H9 (cell line): ENCODE results near the gene TMEM131. TPM values are rescaled to one million over a fixed set of nuclear protein-coding genes. Genes with fewer than 3 reads are reported as not detected.

ENCODE experiments used
- DNase-seq: peaks from one replicate; pipeline ENCODE4 v3.0.0-alpha.2; 2017
- H2AFZ ChIP-seq: one replicate; pipeline ENCODE4 v1.6.1; 2013; ENCODE audit warnings: mild to moderate bottlenecking, low read length, control low read depth, moderate library complexity
- H2AK5ac ChIP-seq: 2 replicates; pipeline ENCODE4 v1.6.1; 2013; ENCODE audit warnings: low read length, control low read depth, mixed read lengths; ENCODE audit not compliant: insufficient read length
- H2BK120ac ChIP-seq: one replicate; pipeline ENCODE4 v1.6.1; 2013; ENCODE audit warnings: low read depth, mild to moderate bottlenecking, low read length, control low read depth, inconsistent platforms; ENCODE audit not compliant: poor library complexity, severe bottlenecking
- H2BK12ac ChIP-seq: 2 replicates; pipeline ENCODE4 v1.6.1; 2013; ENCODE audit warnings: low read length, control low read depth, mixed read lengths, low read depth; ENCODE audit not compliant: insufficient read length
- H2BK15ac ChIP-seq: 2 replicates; pipeline ENCODE4 v1.6.1; 2013; ENCODE audit warnings: low read depth, low read length, control low read depth
- H2BK20ac ChIP-seq: one replicate; pipeline ENCODE4 v1.6.1; 2013; ENCODE audit warnings: low read depth, mild to moderate bottlenecking, low read length, control low read depth, inconsistent platforms; ENCODE audit not compliant: poor library complexity, severe bottlenecking
- H2BK5ac ChIP-seq: 2 replicates; pipeline ENCODE4 v1.6.1; 2013; ENCODE audit warnings: low read length, control low read depth, mixed read lengths; ENCODE audit not compliant: insufficient read length
- H3K14ac ChIP-seq: 2 replicates; pipeline ENCODE4 v1.6.1; 2013; ENCODE audit warnings: low read length, control low read depth; ENCODE audit not compliant: insufficient read depth
- H3K18ac ChIP-seq: 2 replicates; pipeline ENCODE4 v1.6.1; 2013; ENCODE audit warnings: low read depth, mild to moderate bottlenecking, mixed read lengths, low read length, control low read depth; ENCODE audit not compliant: insufficient read length
- H3K23ac ChIP-seq: 2 replicates; pipeline ENCODE4 v1.6.1; 2013; ENCODE audit warnings: low read length, control low read depth, mixed read lengths, low read depth; ENCODE audit not compliant: insufficient read length
- H3K23me2 ChIP-seq: 2 replicates; pipeline ENCODE4 v1.6.1; 2013; ENCODE audit warnings: low read depth, mild to moderate bottlenecking, mixed read lengths, low read length, control low read depth; ENCODE audit not compliant: insufficient read length, poor library complexity, severe bottlenecking
- H3K27ac ChIP-seq: 2 replicates; pipeline ENCODE4 v1.5.1; 2013; ENCODE audit warnings: low read length, control low read depth, mixed read lengths, low read depth; ENCODE audit not compliant: insufficient read length
- H3K27me3 ChIP-seq: 2 replicates; pipeline ENCODE4 v1.6.1; 2013; ENCODE audit warnings: low read length, control low read depth, inconsistent platforms; ENCODE audit not compliant: insufficient read depth
- H3K4ac ChIP-seq: 2 replicates; pipeline ENCODE4 v1.6.1; 2013; ENCODE audit warnings: low read depth, mild to moderate bottlenecking, control low read depth, inconsistent platforms, low read length, moderate library complexity
- H3K4me1 ChIP-seq: 2 replicates; pipeline ENCODE4 v1.6.1; 2013; ENCODE audit warnings: low read length, control low read depth, inconsistent platforms; ENCODE audit not compliant: insufficient read depth
- H3K4me2 ChIP-seq: 2 replicates; pipeline ENCODE4 v1.6.1; 2013; ENCODE audit warnings: low read length, control low read depth, mixed read lengths; ENCODE audit not compliant: insufficient read length, insufficient read depth
- H3K56ac ChIP-seq: 2 replicates; pipeline ENCODE4 v1.6.1; 2013; ENCODE audit warnings: low read depth, mild to moderate bottlenecking, mixed read lengths, low read length, control low read depth; ENCODE audit not compliant: insufficient read length
- H3K79me1 ChIP-seq: 2 replicates; pipeline ENCODE4 v1.6.1; 2013; ENCODE audit warnings: low read depth, mild to moderate bottlenecking, moderate library complexity, low read length, control low read depth, inconsistent platforms; ENCODE audit not compliant: insufficient read depth, poor library complexity, severe bottlenecking
- H3K79me2 ChIP-seq: 2 replicates; pipeline ENCODE4 v1.6.1; 2013; ENCODE audit warnings: low read length, control low read depth, inconsistent platforms; ENCODE audit not compliant: insufficient read depth
- H3K9ac ChIP-seq: 2 replicates; pipeline ENCODE4 v1.6.1; 2013; ENCODE audit warnings: low read length, control low read depth, mixed read lengths; ENCODE audit not compliant: insufficient read length; ENCODE audit errors: extremely low read depth
- H3K9me3 ChIP-seq: one replicate; pipeline ENCODE4 v1.6.1; 2013; ENCODE audit warnings: low read depth, low read length, inconsistent platforms; ENCODE audit not compliant: control insufficient read depth
- H3T11ph ChIP-seq: one replicate; pipeline ENCODE4 v1.6.1; 2013; ENCODE audit warnings: mild to moderate bottlenecking, low read length, control low read depth, inconsistent platforms
- H4K20me1 ChIP-seq: one replicate; pipeline ENCODE4 v1.6.1; 2013; ENCODE audit not compliant: control insufficient read depth, insufficient read length, insufficient read depth
- H4K5ac ChIP-seq: 2 replicates; pipeline ENCODE4 v1.6.1; 2013; ENCODE audit warnings: low read depth, mild to moderate bottlenecking, mixed read lengths, low read length, control low read depth; ENCODE audit not compliant: insufficient read length
- H4K8ac ChIP-seq: replicated peaks from 2 replicates; pipeline ENCODE4 v1.6.1; 2013; ENCODE audit warnings: low read length, control low read depth, mixed read lengths, low read depth; ENCODE audit not compliant: insufficient read length
- H4K91ac ChIP-seq: 2 replicates; pipeline ENCODE4 v1.6.1; 2013; ENCODE audit warnings: low read depth, mild to moderate bottlenecking, moderate library complexity, mixed read lengths, low read length, control low read depth; ENCODE audit not compliant: insufficient read length
- H3K27ac Mint-ChIP-seq, 3 experiments: 2 replicates in 2 of 3; 3 replicates in 1 of 3; pipeline ENCODE4 v1.8.0; 2020 to 2021; ENCODE audit warnings: mixed read lengths in 3 of 3, mild to moderate bottlenecking in 1 of 3, moderate library complexity in 1 of 3
- H3K27me3 Mint-ChIP-seq: 2 replicates; pipeline ENCODE4 v1.8.0; 2021; ENCODE audit warnings: low read depth, mild to moderate bottlenecking, moderate library complexity, mixed read lengths
- H3K36me3 Mint-ChIP-seq, 3 experiments: 2 replicates in 2 of 3; 3 replicates in 1 of 3; pipeline ENCODE4 v1.8.0; 2020 to 2021; ENCODE audit warnings: low read depth in 3 of 3, mixed read lengths in 3 of 3; ENCODE audit not compliant: insufficient read depth in 1 of 3
- H3K4me1 Mint-ChIP-seq, 2 experiments: 2 replicates each; pipeline ENCODE4 v1.8.0; 2020; ENCODE audit warnings: mixed read lengths in 2 of 2
- H3K4me3 Mint-ChIP-seq, 2 experiments: 2 replicates in 1 of 2; 3 replicates in 1 of 2; pipeline ENCODE4 v1.8.0; 2020 to 2021; ENCODE audit warnings: mild to moderate bottlenecking in 2 of 2, mixed read lengths in 2 of 2, moderate library complexity in 1 of 2
- H3K9me3 Mint-ChIP-seq, 2 experiments: 2 replicates in 1 of 2; 3 replicates in 1 of 2; pipeline ENCODE4 v1.8.0; 2020; ENCODE audit warnings: mild to moderate bottlenecking in 2 of 2, mixed read lengths in 2 of 2, moderate library complexity in 1 of 2
- total RNA-seq: library from RNA; stranded (reverse); gene quantifications from 2 replicates; pipeline ENCODE4 v1.2.1, GENCODE V29; 2021
- TF ChIP-seq, protein P1 (sequence below): fragments of 200-600 bp; sonication (generic); conservative IDR thresholded peaks from 3 replicates; pipeline ENCODE4 v1.8.0; 2021; ENCODE audit warnings: antibody characterized with exemption, mild to moderate bottlenecking

Gene TMEM131
- total RNA-seq, 1 experiment from 2014 or later = 20.9 TPM

- Histone ChIP-seq H3K56ac (no peak overlapping the region), H2BK15ac (no peak overlapping the region), H3K27me3 (no peaks in the 10 kb centered on the region), H3K14ac (no peak overlapping the region), H2BK12ac (no peak overlapping the region), H3K9me3 (no peaks in the 10 kb centered on the region), H4K20me1 (no peaks in the 10 kb centered on the region), H3K4me1 (no peaks in the 10 kb centered on the region), H3K18ac (no peak overlapping the region), H3K23ac (no peak overlapping the region), H2BK120ac (no peak overlapping the region), H4K5ac (no peak overlapping the region), H4K91ac (no peak overlapping the region), H3K9ac (no peak overlapping the region), H3T11ph (no peak overlapping the region), H3K27ac (no peak overlapping the region), H2AK5ac (no peak overlapping the region), H4K8ac (no peak overlapping the region), H2BK20ac (no peak overlapping the region), H2BK5ac (no peak overlapping the region), H2AFZ (no peak overlapping the region), H3K4ac (no peak overlapping the region), H3K23me2 (no peaks in the 10 kb centered on the region), H3K79me1 (no peaks in the 10 kb centered on the region), H3K4me2 (no peak overlapping the region), H3K79me2 (no peaks in the 10 kb centered on the region)
- Mint-ChIP-seq H3K4me1 (peaks cover 6 to 7% of the 10 kb centered on the region in 2 experiments), H3K4me3 (no peak overlapping the region), H3K36me3 (peaks cover 25 to 32% (median 26%) of the 10 kb centered on the region in 3 experiments), H3K9me3 (peaks cover 11 to 13% of the 10 kb centered on the region in 2 experiments), H3K27me3 (no peaks in the 10 kb centered on the region), H3K27ac (no peak overlapping the region)
- TF ChIP-seq, protein P1, sequence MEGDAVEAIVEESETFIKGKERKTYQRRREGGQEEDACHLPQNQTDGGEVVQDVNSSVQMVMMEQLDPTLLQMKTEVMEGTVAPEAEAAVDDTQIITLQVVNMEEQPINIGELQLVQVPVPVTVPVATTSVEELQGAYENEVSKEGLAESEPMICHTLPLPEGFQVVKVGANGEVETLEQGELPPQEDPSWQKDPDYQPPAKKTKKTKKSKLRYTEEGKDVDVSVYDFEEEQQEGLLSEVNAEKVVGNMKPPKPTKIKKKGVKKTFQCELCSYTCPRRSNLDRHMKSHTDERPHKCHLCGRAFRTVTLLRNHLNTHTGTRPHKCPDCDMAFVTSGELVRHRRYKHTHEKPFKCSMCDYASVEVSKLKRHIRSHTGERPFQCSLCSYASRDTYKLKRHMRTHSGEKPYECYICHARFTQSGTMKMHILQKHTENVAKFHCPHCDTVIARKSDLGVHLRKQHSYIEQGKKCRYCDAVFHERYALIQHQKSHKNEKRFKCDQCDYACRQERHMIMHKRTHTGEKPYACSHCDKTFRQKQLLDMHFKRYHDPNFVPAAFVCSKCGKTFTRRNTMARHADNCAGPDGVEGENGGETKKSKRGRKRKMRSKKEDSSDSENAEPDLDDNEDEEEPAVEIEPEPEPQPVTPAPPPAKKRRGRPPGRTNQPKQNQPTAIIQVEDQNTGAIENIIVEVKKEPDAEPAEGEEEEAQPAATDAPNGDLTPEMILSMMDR = no peak
- no peak for DNase-seq
Measured at GRCh38 chr2:97885841-97886240, 109.9 kb downstream of the TMEM131 start.
